Psoas muscle (tissue), 8 donors: ENCODE data around the gene LAMP5. TPM values are rescaled to one million over a fixed set of nuclear protein-coding genes. Genes with fewer than 3 reads are reported as not detected.

Source experiments
- ATAC-seq, 4 donors: fragments of 200-7000 bp; cut with Tn5 transposase; one replicate each; pipeline ENCODE4 v1.9.1; 2020; ENCODE audit warnings: moderate library complexity in 3 of 4, mild to moderate bottlenecking in 2 of 4
- DNase-seq, 2 donors: peaks; one replicate each; pipeline ENCODE4 v3.0.0-alpha.2; 2020
- H3K27ac ChIP-seq: fragments of 200-600 bp; one replicate; pipeline ENCODE4 v1.8.0; 2022
- H3K27me3 ChIP-seq, 3 donors: fragments of 200-600 bp in 1 of 3; one replicate each; pipeline versions ENCODE4 v1.6.1 to v1.8.0; 2013 to 2022; ENCODE audit warnings: low read length in 2 of 3, mild to moderate bottlenecking in 2 of 3, moderate library complexity in 1 of 3; ENCODE audit not compliant: insufficient read depth in 3 of 3
- H3K36me3 ChIP-seq, 2 donors: fragments of 200-600 bp in 1 of 2; one replicate each; pipeline versions ENCODE4 v1.6.1 to v1.8.0; 2013 to 2022; ENCODE audit warnings: low read depth in 1 of 2, mild to moderate bottlenecking in 1 of 2, moderate library complexity in 1 of 2; ENCODE audit not compliant: insufficient read depth in 1 of 2
- H3K4me1 ChIP-seq: fragments of 200-600 bp; one replicate; pipeline ENCODE4 v1.8.0; 2022
- H3K4me3 ChIP-seq: fragments of 200-600 bp; one replicate; pipeline ENCODE4 v1.8.0; 2022; ENCODE audit warnings: mild to moderate bottlenecking
- H3K9me3 ChIP-seq: fragments of 200-600 bp; one replicate; pipeline ENCODE4 v1.8.0; 2022
- WGBS, 3 donors: extraction: QIAGEN DNeasy Blood & Tissue Kit; methylation state at CpG; one replicate each; pipeline versions ENCODE4 v1.1.6 to v1.1.7; 2013; 5-methylcytosine and 5-hydroxymethylcytosine counted together
- intact Hi-C, 2 donors: fragments of 100-400 bp; cut with DNase I; formaldehyde crosslinking; loops; one replicate each; pipeline versions ENCODE4 v1.11.0 to v1.14.2; 2022
- polyA plus RNA-seq, 3 donors: library from polyadenylated mRNA; stranded (reverse); fragments of 200-250 nt; gene quantifications; one replicate each; pipeline ENCODE4 v1.2.3, GENCODE V29; 2013
- total RNA-seq, 4 donors: library from RNA; stranded (reverse); fragmentation: NEBNext Ultra II Directional in 2 of 4; extraction: Animal tissue kit (Norgen Biotek cat#: 25700) in 2 of 4; gene quantifications; one replicate each; pipeline versions ENCODE4 v1.2.1 to v1.2.4, GENCODE V29; 2021 to 2023
- TF ChIP-seq, protein P1 (sequence below): fragments of 200-600 bp; IDR thresholded peaks from one replicate; pipeline ENCODE4 v1.8.0; 2022; ENCODE audit warnings: antibody characterized with exemption
- donor health status: healthy with polysubstance abuse.
- donor health status: DM: no; HTN: no; CAD: no; lungs with moderate emphysema.
- donor health status: Bipolar disorder and iron deficiency.
- donor health status: healthy.
- donor health status: DM: yes; HTN: yes; CAD: no.
- donor health status: DM: no; HTN: no; CAD: no.
- donor health status: DM: no; HTN: no; CAD: no.
- donor health status: DM: yes; HTN: yes; CAD: no.

LAMP5 gene
- total and polyA plus RNA-seq, 7 donors: 0.01 TPM; not detected in 6

DNA sequence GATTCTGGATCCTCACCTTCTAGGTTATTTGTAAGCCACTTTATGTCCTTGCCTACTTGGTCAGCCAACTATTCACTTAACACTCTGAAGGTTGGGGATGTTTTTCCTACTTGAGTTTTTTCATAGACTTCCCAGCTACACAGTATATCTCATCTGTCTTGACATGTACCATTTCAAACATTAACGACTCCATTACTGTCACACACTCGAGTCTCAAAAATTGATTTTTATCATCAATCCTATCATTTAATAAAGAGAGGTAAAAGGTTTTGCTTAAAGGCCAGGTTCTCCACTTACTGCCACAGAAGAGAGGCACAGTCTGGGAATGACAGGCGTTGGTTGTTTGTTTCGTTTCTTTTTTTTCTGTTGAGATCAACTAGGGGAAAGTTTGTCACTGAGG, 38.2 kb upstream of the LAMP5 start:
- Histone ChIP-seq H3K9me3 (no peaks in the 10 kb centered on the region), H3K27ac (no peak overlapping the region), H3K36me3 (peaks cover 0 to 7% of the 10 kb centered on the region in 2 donors), H3K4me3 (no peak overlapping the region), H3K27me3 (no peaks in the 10 kb centered on the region), H3K4me1 (no peaks in the 10 kb centered on the region)
- ATAC-seq: no peak
- no peak for DNase-seq
- intact Hi-C loops: no loop called here
- WGBS, 3 donors: 69 to 94% (median 70%) methylated on average over 4 of the region's 4 CpGs
- TF ChIP-seq, protein P1, sequence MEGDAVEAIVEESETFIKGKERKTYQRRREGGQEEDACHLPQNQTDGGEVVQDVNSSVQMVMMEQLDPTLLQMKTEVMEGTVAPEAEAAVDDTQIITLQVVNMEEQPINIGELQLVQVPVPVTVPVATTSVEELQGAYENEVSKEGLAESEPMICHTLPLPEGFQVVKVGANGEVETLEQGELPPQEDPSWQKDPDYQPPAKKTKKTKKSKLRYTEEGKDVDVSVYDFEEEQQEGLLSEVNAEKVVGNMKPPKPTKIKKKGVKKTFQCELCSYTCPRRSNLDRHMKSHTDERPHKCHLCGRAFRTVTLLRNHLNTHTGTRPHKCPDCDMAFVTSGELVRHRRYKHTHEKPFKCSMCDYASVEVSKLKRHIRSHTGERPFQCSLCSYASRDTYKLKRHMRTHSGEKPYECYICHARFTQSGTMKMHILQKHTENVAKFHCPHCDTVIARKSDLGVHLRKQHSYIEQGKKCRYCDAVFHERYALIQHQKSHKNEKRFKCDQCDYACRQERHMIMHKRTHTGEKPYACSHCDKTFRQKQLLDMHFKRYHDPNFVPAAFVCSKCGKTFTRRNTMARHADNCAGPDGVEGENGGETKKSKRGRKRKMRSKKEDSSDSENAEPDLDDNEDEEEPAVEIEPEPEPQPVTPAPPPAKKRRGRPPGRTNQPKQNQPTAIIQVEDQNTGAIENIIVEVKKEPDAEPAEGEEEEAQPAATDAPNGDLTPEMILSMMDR: no peak

DNA sequence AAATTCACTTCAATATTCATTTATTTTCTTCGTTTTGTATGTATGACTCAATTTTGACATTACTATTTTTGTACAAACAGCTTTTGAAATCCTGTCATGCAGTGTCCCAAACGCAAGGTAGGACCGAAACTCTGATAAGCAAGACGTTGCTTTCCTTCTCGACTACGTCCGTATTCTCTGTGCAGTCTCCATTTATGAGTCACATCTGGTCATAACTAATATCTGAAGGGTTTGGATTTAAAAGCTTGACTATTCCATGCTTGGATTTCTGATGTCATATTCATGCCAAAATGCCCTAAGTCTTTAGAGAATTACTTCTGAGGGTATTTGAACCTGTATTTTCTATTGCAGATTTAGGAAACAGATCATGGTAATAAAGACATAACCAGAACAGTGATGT, 37.8 kb upstream of the LAMP5 start:
- no peak for DNase-seq
- Histone ChIP-seq H3K27me3 (no peaks in the 10 kb centered on the region), H3K27ac (no peak overlapping the region), H3K4me1 (no peaks in the 10 kb centered on the region), H3K9me3 (no peaks in the 10 kb centered on the region), H3K36me3 (peaks cover 0 to 7% of the 10 kb centered on the region in 2 donors), H3K4me3 (no peak overlapping the region)
- 87 to 91% (median 88%) methylated on average over 7 of the region's 7 CpGs for WGBS, 3 donors
- intact Hi-C loops: no loop called here
- no peak for ATAC-seq
- TF ChIP-seq, protein P1: no peak

GRCh38 chr20:9478771-9479170, 35.6 kb upstream of the LAMP5 start:
- Histone ChIP-seq H3K27ac (no peak overlapping the region), H3K4me3 (no peak overlapping the region), H3K27me3 (no peaks in the 10 kb centered on the region), H3K4me1 (no peaks in the 10 kb centered on the region), H3K9me3 (no peaks in the 10 kb centered on the region), H3K36me3 (peaks cover 0 to 7% of the 10 kb centered on the region in 2 donors)
- ATAC-seq (no peak), DNase-seq (no peak)
- intact Hi-C loops: no loop called here
- TF ChIP-seq, protein P1: no peak
- WGBS, 3 donors: 82 to 89% (median 83%) methylated on average over 4 of the region's 4 CpGs

DNA sequence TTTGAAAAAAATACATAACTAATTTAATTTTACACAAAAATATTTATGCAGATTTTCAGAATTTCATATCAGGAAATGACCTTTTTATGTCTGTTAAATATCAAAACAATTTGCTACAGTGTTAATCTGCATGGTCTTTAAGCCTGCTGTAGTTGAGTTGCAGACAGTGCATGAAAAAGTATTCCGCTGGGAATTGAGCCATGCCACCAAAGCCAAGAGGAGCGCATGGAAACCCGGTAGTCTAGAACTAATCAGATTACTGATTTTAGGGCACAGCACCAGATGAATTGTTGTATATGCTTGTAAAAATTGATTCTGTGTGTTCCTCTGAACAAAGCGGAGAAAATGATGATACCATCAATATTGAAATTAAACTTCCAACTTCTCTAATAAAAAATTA, 34.3 kb upstream of the LAMP5 start:
- H3K9me3 ChIP-seq: no peaks in the 10 kb centered on the region
- intact Hi-C loops: no loop called here
- TF ChIP-seq, protein P1: no peak
- ATAC-seq (no peak), DNase-seq (no peak)
- WGBS, 3 donors: 32 to 41% (median 33%) methylated on average over 4 of the region's 4 CpGs
- H3K4me3 ChIP-seq: no peak overlapping the region
- no peaks in the 10 kb centered on the region for H3K4me1 ChIP-seq
- no peaks in the 10 kb centered on the region for H3K27me3 ChIP-seq
- H3K36me3 ChIP-seq: peaks cover 0 to 5% of the 10 kb centered on the region in 2 donors
- no peak overlapping the region for H3K27ac ChIP-seq

GRCh38 chr20:9482180-9482579, 32.2 kb upstream of the LAMP5 start:
- no peak overlapping the region for H3K4me3 ChIP-seq
- intact Hi-C loops: no loop called here
- no peaks in the 10 kb centered on the region for H3K9me3 ChIP-seq
- DNase-seq: no peak
- TF ChIP-seq, protein P1: no peak
- no peaks in the 10 kb centered on the region for H3K4me1 ChIP-seq
- 85 to 89% (median 85%) methylated on average over 3 of the region's 3 CpGs for WGBS, 3 donors
- no peak for ATAC-seq
- no peaks in the 10 kb centered on the region for H3K27me3 ChIP-seq
- no peaks in the 10 kb centered on the region for H3K36me3 ChIP-seq
- no peak overlapping the region for H3K27ac ChIP-seq
